K562 (cell line): ENCODE results near the gene RHOC. TPM values are rescaled to one million over a fixed set of nuclear protein-coding genes. Genes with fewer than 3 reads are reported as not detected.

Source experiments
- CBFA2T2 ChIP-seq: fragments of 450-650 bp; conservative IDR thresholded peaks from 2 replicates; pipeline ENCODE4 v1.6.1; 2017; ENCODE audit warnings: mild to moderate bottlenecking
- CCNT2 ChIP-seq: IDR thresholded peaks from 2 replicates; pipeline ENCODE4 v1.6.1; 2011; ENCODE audit warnings: borderline replicate concordance, low read depth, mild to moderate bottlenecking, moderate library complexity, mixed read lengths, low read length; ENCODE audit not compliant: insufficient read length; ENCODE audit errors: extremely low read depth
- CEBPG ChIP-seq, 3 experiments: fragments of 200-800 bp in 1 of 3; sonication (Bioruptor generic) in 1 of 3; sonication (generic) in 1 of 3; formaldehyde crosslinking in 1 of 3; IDR thresholded peaks in 2 of 3; conservative IDR thresholded peaks in 1 of 3; 2 replicates each; pipeline versions ENCODE4 v1.6.1 to v1.8.0; 2016 to 2022; ENCODE audit warnings: missing compliant biosample characterization in 2 of 3, missing genetic modification characterization in 2 of 3, mild to moderate bottlenecking in 1 of 3, missing genetic modification reagents in 1 of 3
- GABPA ChIP-seq: fragments of 200-800 bp; sonication (Bioruptor generic); conservative IDR thresholded peaks from 2 replicates; pipeline ENCODE4 v1.6.1; 2016; ENCODE audit warnings: low read depth, missing genetic modification characterization, missing compliant biosample characterization
- HDAC2 ChIP-seq: fragments of 450-650 bp; IDR thresholded peaks from 2 replicates; pipeline ENCODE4 v1.6.1; 2016; ENCODE audit warnings: mild to moderate bottlenecking
- KDM1A ChIP-seq, 2 experiments: fragments of 450-650 bp; IDR thresholded peaks; 2 replicates each; pipeline ENCODE4 v1.6.1; 2016; ENCODE audit warnings: mild to moderate bottlenecking in 2 of 2
- KDM4B ChIP-seq, 2 experiments: fragments of 450-650 bp in 1 of 2; sonication (generic) in 1 of 2; IDR thresholded peaks; 2 replicates each; pipeline ENCODE4 v1.6.1; 2016 to 2017; ENCODE audit warnings: borderline replicate concordance in 2 of 2, antibody characterized with exemption in 1 of 2, low read depth in 1 of 2, mild to moderate bottlenecking in 1 of 2
- KLF13 ChIP-seq: fragments of 450-650 bp; IDR thresholded peaks from 2 replicates; pipeline ENCODE4 v1.6.1; 2016; ENCODE audit warnings: missing genetic modification characterization, low read depth, mild to moderate bottlenecking, missing compliant biosample characterization, moderate library complexity, borderline replicate concordance
- NFE2 ChIP-seq: IDR thresholded peaks from 2 replicates; pipeline ENCODE4 v1.6.1; 2014; ENCODE audit warnings: antibody characterized with exemption, low read depth
- NFIX ChIP-seq: fragments of 250-450 bp; sonication (Bioruptor Pico); IDR thresholded peaks from 2 replicates; pipeline ENCODE4 v1.4.0; 2020; ENCODE audit warnings: low read depth, mild to moderate bottlenecking, moderate library complexity
- NR1H2 ChIP-seq: sonication (generic); formaldehyde crosslinking; IDR thresholded peaks from 2 replicates; pipeline ENCODE4 v1.4.0; 2020; ENCODE audit warnings: mild to moderate bottlenecking, missing genetic modification reagents
- POLR2AphosphoS5 ChIP-seq: IDR thresholded peaks from 2 replicates; pipeline ENCODE4 v1.6.1; 2011; ENCODE audit warnings: mild to moderate bottlenecking, low read depth, low read length, moderate library complexity; ENCODE audit not compliant: control insufficient read depth, insufficient read depth
- POLR2G ChIP-seq: fragments of 200-400 bp; formaldehyde crosslinking; IDR thresholded peaks from 2 replicates; pipeline ENCODE4 v1.6.1; 2017; ENCODE audit warnings: low read depth, mild to moderate bottlenecking, antibody characterized with exemption, low read length, moderate library complexity
- SMARCA4 ChIP-seq: fragments of 450-650 bp; IDR thresholded peaks from 2 replicates; pipeline ENCODE4 v1.6.1; 2016
- SRF ChIP-seq, 2 experiments: fragments of 250-450, 450-650 bp in 1 of 2; sonication (Bioruptor Pico) in 1 of 2; sonication (generic) in 1 of 2; formaldehyde crosslinking; IDR thresholded peaks; 2 replicates each; pipeline versions ENCODE4 v1.5.0 to v1.5.1; 2020 to 2022; ENCODE audit warnings: mild to moderate bottlenecking in 1 of 2, missing genetic modification reagents in 1 of 2
- ZNF239 ChIP-seq: fragments of 250-450 bp; sonication (Bioruptor Pico); IDR thresholded peaks from 2 replicates; pipeline ENCODE4 v1.4.0; 2020; ENCODE audit warnings: mild to moderate bottlenecking
- ZNF384 ChIP-seq: IDR thresholded peaks from 2 replicates; pipeline ENCODE4 v1.6.1; 2012; ENCODE audit warnings: low read depth, low read length, improper control_type of control experiment
- ZNF57 ChIP-seq: fragments of 450-650 bp; formaldehyde crosslinking; IDR thresholded peaks from 2 replicates; pipeline ENCODE4 v1.4.0; 2020; ENCODE audit warnings: mild to moderate bottlenecking, moderate library complexity
- ZNF668 ChIP-seq: fragments of 250-450 bp; sonication (Bioruptor Pico); IDR thresholded peaks from 2 replicates; pipeline ENCODE4 v1.8.0; 2022; ENCODE audit warnings: mild to moderate bottlenecking, inconsistent platforms
- ZZZ3 ChIP-seq: fragments of 450-650 bp; IDR thresholded peaks from 2 replicates; pipeline ENCODE4 v1.6.1; 2016; ENCODE audit warnings: antibody characterized with exemption, mild to moderate bottlenecking, moderate library complexity
- polyA plus RNA-seq, 8 experiments: library from polyadenylated mRNA; depleted of rRNA in 4 of 8; stranded (reverse) in 5 of 8; unstranded in 3 of 8; fragments of >200 nt; fragmentation: Nextera tagmentation in 2 of 8; fragmentation: Illumina TruSeq in 1 of 8; extraction: Ambion mirVana in 2 of 8; extraction: Trizol in 1 of 8; gene quantifications; 2 replicates each; pipeline versions ENCODE4 v1.2.1 to v1.2.3, GENCODE V29; 2011 to 2014; ENCODE audit warnings: inconsistent platforms in 1 of 8, missing spikeins in 1 of 8
- total RNA-seq, 7 experiments: library from RNA; depleted of rRNA in 6 of 7; stranded (reverse); fragments of >200 nt in 6 of 7; fragmentation: Illumina TruSeq in 2 of 7; extraction: Trizol in 2 of 7; gene quantifications; 2 replicates each; pipeline versions ENCODE4 v1.2.1 to v1.2.3, GENCODE V29; 2011 to 2021; ENCODE audit warnings: low replicate concordance in 1 of 7
- TF ChIP-seq, protein P1 (sequence below): fragments of 250-450 bp; sonication (Bioruptor Pico); IDR thresholded peaks from 2 replicates; pipeline ENCODE4 v1.4.0; 2020; ENCODE audit warnings: mild to moderate bottlenecking, moderate library complexity
- TF ChIP-seq, protein P2 (sequence below): fragments of 450-650 bp; conservative IDR thresholded peaks from 2 replicates; pipeline ENCODE4 v1.6.1; 2016; ENCODE audit warnings: missing genetic modification characterization, low read depth, mild to moderate bottlenecking, control low read depth, missing compliant biosample characterization

Gene RHOC
- total and polyA plus RNA-seq, 9 of the 15 experiments (the other 6 are each of a cell fraction or from before 2014, with no cell fraction given), result 35.2 to 364 (median 204) TPM

DNA sequence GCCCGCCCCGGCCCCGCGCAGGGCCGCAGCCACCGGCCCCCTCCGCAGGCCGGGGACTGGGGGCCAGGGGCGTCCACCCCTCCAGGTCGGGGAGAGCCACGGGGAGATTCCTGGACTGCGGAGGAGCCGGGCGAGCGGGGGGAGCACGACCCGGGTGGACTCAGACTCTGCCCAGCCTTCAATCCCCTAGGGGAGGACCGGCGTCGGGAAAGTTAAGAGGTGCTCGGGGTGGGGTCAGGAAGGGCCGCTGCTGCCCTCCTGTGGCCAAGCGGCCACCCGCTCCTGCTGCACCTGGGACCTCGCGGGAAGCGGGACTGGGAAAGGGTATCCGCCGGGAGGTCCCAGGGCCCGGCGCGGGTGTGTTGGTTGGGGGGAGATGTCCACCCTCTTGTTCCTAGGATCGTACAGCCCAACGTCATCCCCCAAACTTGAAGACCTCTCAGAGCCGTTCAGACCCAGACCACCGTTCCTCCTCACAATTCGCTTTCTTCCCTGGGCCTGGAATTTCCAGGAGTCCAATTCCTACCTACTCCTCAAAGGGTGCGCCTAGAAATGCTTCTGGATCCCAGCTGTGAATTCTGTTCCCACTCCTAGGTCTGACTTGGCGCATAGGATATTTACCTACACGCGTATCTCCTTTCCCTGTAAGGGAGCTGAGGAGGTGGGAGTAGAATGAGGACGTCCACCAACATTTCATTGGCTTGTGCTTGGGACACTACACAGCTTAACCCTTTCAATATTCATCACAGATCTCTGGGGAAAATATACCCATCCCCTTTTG is 484 bp upstream of the RHOC start (continued):
- TF ChIP-seq, protein P1, sequence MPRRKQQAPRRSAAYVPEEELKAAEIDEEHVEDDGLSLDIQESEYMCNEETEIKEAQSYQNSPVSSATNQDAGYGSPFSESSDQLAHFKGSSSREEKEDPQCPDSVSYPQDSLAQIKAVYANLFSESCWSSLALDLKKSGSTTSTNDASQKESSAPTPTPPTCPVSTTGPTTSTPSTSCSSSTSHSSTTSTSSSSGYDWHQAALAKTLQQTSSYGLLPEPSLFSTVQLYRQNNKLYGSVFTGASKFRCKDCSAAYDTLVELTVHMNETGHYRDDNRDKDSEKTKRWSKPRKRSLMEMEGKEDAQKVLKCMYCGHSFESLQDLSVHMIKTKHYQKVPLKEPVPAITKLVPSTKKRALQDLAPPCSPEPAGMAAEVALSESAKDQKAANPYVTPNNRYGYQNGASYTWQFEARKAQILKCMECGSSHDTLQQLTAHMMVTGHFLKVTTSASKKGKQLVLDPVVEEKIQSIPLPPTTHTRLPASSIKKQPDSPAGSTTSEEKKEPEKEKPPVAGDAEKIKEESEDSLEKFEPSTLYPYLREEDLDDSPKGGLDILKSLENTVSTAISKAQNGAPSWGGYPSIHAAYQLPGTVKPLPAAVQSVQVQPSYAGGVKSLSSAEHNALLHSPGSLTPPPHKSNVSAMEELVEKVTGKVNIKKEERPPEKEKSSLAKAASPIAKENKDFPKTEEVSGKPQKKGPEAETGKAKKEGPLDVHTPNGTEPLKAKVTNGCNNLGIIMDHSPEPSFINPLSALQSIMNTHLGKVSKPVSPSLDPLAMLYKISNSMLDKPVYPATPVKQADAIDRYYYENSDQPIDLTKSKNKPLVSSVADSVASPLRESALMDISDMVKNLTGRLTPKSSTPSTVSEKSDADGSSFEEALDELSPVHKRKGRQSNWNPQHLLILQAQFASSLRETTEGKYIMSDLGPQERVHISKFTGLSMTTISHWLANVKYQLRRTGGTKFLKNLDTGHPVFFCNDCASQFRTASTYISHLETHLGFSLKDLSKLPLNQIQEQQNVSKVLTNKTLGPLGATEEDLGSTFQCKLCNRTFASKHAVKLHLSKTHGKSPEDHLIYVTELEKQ (CRISPR knock-in tag), result no peak
- TF ChIP-seq GABPA (tag) (no peak), KDM1A (IDR thresholded peaks at IDR 0.05) (no peak), KLF13 (tag) (no peak), ZNF668 (CRISPR knock-in tag) (no peak), KDM4B (IDR thresholded peaks at IDR 0.05; ENCODE audit: borderline replicate concordance in 2 of 2, low read depth in 1 of 2) (no peak; a peak in 1 of 4 replicates), ZZZ3 (no peak), POLR2AphosphoS5 (peak; percentile 33; the same call in 1 of the 2 replicates), ZNF239 (CRISPR knock-in tag) (no peak), POLR2G (peak; percentile 67), CCNT2 (peak; percentile 54), NR1H2 (CRISPR knock-in tag) (no peak), ZNF384 (0 out of 2 replicates have a peak, but pooled peaks have one; percentile 19), HDAC2 (no peak), CBFA2T2 (no peak), CEBPG (CRISPR knock-in tag; IDR thresholded peaks at IDR 0.05) (no peak), CEBPG (tag; conservative IDR thresholded peaks at IDR 0.05 in 1 of 2, IDR thresholded peaks at IDR 0.05 in 1 of 2) (no peak), NFE2 (no peak), SRF (CRISPR knock-in tag; IDR thresholded peaks at IDR 0.05) (peak in 1 of 2 experiments; percentile 51; a peak in 2 of 4 replicates), SMARCA4 (0 out of 2 replicates have a peak, but pooled peaks have one; percentile 12), NFIX (CRISPR knock-in tag) (no peak), ZNF57 (CRISPR knock-in tag) (no peak)
- TF ChIP-seq, protein P2, sequence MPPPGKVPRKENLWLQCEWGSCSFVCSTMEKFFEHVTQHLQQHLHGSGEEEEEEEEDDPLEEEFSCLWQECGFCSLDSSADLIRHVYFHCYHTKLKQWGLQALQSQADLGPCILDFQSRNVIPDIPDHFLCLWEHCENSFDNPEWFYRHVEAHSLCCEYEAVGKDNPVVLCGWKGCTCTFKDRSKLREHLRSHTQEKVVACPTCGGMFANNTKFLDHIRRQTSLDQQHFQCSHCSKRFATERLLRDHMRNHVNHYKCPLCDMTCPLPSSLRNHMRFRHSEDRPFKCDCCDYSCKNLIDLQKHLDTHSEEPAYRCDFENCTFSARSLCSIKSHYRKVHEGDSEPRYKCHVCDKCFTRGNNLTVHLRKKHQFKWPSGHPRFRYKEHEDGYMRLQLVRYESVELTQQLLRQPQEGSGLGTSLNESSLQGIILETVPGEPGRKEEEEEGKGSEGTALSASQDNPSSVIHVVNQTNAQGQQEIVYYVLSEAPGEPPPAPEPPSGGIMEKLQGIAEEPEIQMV (tag), result no peak
